Kidney (tissue), 14 donors: Measurements from ENCODE around the gene ZNF664. TPM values are rescaled to one million over a fixed set of nuclear protein-coding genes. Genes with fewer than 3 reads are reported as not detected.

Source experiments
- DNase-seq, 5 donors: peaks; one replicate each; pipeline ENCODE4 v3.0.0-alpha.2; 2013 to 2020
- FAIRE-seq: peaks from 2 replicates; lab custom pipeline; 2012; peaks lifted over from hg19 to GRCh38; lab: Jason Lieb, UNC
- H3K27ac ChIP-seq, 2 donors: one replicate each; pipeline ENCODE4 v1.7.0; 2013; ENCODE audit warnings: low read depth in 2 of 2, low read length in 2 of 2, inconsistent platforms in 1 of 2
- H3K27me3 ChIP-seq: one replicate; pipeline ENCODE4 v1.7.1; 2013; ENCODE audit warnings: low read length, inconsistent platforms; ENCODE audit not compliant: control insufficient read depth, insufficient read depth
- H3K36me3 ChIP-seq, 3 donors: one replicate each; pipeline versions ENCODE4 v1.7.0 to v1.7.1; 2013; ENCODE audit warnings: low read length in 3 of 3, control low read depth in 1 of 3, inconsistent platforms in 1 of 3; ENCODE audit not compliant: insufficient read depth in 3 of 3, control insufficient read depth in 2 of 3
- H3K4me1 ChIP-seq, 3 donors: one replicate each; pipeline versions ENCODE4 v1.7.0 to v1.7.1; 2013; ENCODE audit warnings: low read length in 3 of 3, inconsistent platforms in 1 of 3, low read depth in 1 of 3; ENCODE audit not compliant: control insufficient read depth in 2 of 3, insufficient read depth in 2 of 3
- H3K4me3 ChIP-seq, 3 donors: one replicate each; pipeline versions ENCODE4 v1.7.0 to v1.8.1; 2013; ENCODE audit warnings: low read length in 3 of 3, control low read depth in 1 of 3, inconsistent platforms in 1 of 3
- H3K9ac ChIP-seq, 3 donors: one replicate each; pipeline versions ENCODE4 v1.7.0 to v1.7.1; 2013; ENCODE audit warnings: low read length in 3 of 3, control low read depth in 1 of 3, inconsistent platforms in 1 of 3
- H3K9me3 ChIP-seq, 3 donors: one replicate each; pipeline versions ENCODE4 v1.7.0 to v1.7.1; 2013; ENCODE audit warnings: low read length in 3 of 3, control low read depth in 1 of 3, inconsistent platforms in 1 of 3; ENCODE audit not compliant: control insufficient read depth in 2 of 3, insufficient read depth in 1 of 3
- CTCF ChIP-seq: IDR thresholded peaks from 3 replicates; pipeline ENCODE4 v1.5.1; 2012; ENCODE audit warnings: mild to moderate bottlenecking, moderate library complexity, borderline replicate concordance; ENCODE audit not compliant: insufficient read depth; ENCODE audit errors: extremely low read depth
- intact Hi-C: fragments of 100-400 bp; cut with DNase I; formaldehyde crosslinking; loops from one replicate; pipeline ENCODE4 v1.11.1; 2022
- polyA plus RNA-seq: library from polyadenylated mRNA; stranded (reverse); fragments of 350-450 nt; fragmentation: Illumina TruSeq; extraction: RNeasy Lipid Tissue Mini Kit (QIAGEN cat#74804); gene quantifications from one replicate; pipeline ENCODE4 v1.2.3, GENCODE V29; 2014; ENCODE audit warnings: low read depth, low replicate concordance; ENCODE audit not compliant: insufficient read depth
- total RNA-seq: library from RNA; stranded (reverse); fragmentation: NEBNext Ultra II Directional; extraction: Animal tissue kit (Norgen Biotek cat#: 25700); gene quantifications from one replicate; pipeline ENCODE4 v1.2.1, GENCODE V29; 2021
- donor health status: control.
- donor health status: control.
- donor health status: control.
- donor health status: control.
- donor health status: control.
- donor health status: DM: yes; HTN: yes; CAD: no.
- donor health status: Normal renal cell carcinoma (clear cell type).

The ZNF664 gene
- total and polyA plus RNA-seq, 2 donors from 2014 or later, result 44.9 to 104 TPM

DNA sequence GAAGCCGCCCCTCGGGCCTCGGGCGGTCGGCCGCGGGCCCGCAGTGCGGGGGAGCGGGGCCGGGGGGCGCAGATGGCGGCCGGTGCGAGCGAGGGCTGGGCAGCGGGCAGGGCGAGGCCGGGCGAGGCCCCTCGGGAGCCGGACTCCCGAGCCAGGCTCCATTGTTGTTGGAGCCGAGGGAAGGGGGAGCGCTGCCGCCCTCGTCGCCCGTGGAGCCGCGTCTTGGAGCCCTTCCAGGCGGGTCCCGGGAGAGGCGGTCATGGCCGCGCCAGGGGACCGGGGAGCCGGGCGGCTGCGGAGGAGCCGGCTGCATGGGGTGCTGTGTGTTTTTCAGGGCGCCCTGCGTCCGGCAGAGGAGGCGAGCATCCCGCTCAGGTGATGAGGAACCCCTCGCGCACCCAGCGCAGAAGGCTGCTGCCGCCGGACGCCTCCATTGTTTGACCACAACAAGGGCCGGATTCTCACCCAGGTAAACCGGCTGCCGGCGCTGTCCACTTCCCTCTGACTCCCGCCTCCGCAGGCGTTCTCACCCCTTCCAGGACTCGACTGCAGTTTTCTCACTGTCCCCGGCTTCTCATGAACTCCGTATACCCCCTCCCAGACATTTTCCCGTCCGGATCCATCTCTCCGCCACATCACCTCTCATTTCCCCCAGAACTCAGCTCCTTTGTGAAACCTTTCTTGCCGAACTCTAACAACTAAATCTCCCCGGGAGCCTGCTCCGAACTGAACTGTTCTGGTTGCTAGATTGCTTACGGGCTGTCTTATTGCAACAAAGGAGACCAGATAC lies 732 bp downstream of the ZNF664 start:
- FAIRE-seq, result no peak
- H3K27ac ChIP-seq, result peak overlapping the region; percentile 58 to 67
- peak overlapping the region; percentile 55 to 73 (median 56) for H3K9ac ChIP-seq
- H3K27me3 ChIP-seq, result no peaks in the 10 kb centered on the region
- DNase-seq, result peak; percentile 53 to 85 (median 61)
- peaks cover 0 to 6% (median 3%) of the 10 kb centered on the region in 3 donors for H3K36me3 ChIP-seq
- H3K4me1 ChIP-seq, result peaks cover 0 to 6% (median 5%) of the 10 kb centered on the region in 3 donors
- peak overlapping the region; percentile 66 to 75 (median 71) for H3K4me3 ChIP-seq
- TF ChIP-seq CTCF, result no peak
- no peaks in the 10 kb centered on the region for H3K9me3 ChIP-seq
- intact Hi-C loops, result no loop called here

GRCh38 chr12:123976227-123976826 lies 3.3 kb downstream of the ZNF664 start:
- no peaks in the 10 kb centered on the region for H3K27me3 ChIP-seq
- DNase-seq, result no peak
- H3K9me3 ChIP-seq, result no peaks in the 10 kb centered on the region
- H3K9ac ChIP-seq, result no peak overlapping the region
- intact Hi-C loops, result no loop called here
- peaks cover 0 to 10% (median 3%) of the 10 kb centered on the region in 3 donors for H3K36me3 ChIP-seq
- no peak for TF ChIP-seq CTCF
- H3K4me3 ChIP-seq, result no peak overlapping the region
- no peak overlapping the region for H3K27ac ChIP-seq
- H3K4me1 ChIP-seq, result peaks cover 0 to 6% (median 5%) of the 10 kb centered on the region in 3 donors
- no peak for FAIRE-seq

GRCh38 chr12:123979566-123979965 lies 6.6 kb downstream of the ZNF664 start:
- H3K4me1 ChIP-seq, result peaks cover 0 to 5% (median 4%) of the 10 kb centered on the region in 3 donors
- no peak for FAIRE-seq
- H3K36me3 ChIP-seq, result peaks cover 0 to 10% (median 3%) of the 10 kb centered on the region in 3 donors
- no peak for TF ChIP-seq CTCF
- no peaks in the 10 kb centered on the region for H3K9me3 ChIP-seq
- no peak overlapping the region for H3K9ac ChIP-seq
- intact Hi-C loops, result no loop called here
- no peak overlapping the region for H3K27ac ChIP-seq
- H3K4me3 ChIP-seq, result no peak overlapping the region
- H3K27me3 ChIP-seq, result no peaks in the 10 kb centered on the region
- DNase-seq, result no peak
